Neural cell (in vitro differentiated cells): Measurements from ENCODE around the gene DNAI1. TPM values are rescaled to one million over a fixed set of nuclear protein-coding genes. Genes with fewer than 3 reads are reported as not detected.

ENCODE experiments used
- H2AFZ ChIP-seq: fragments of 200-600, 300-800 bp; sonication (generic), shearing (Covaris generic); 2 replicates; pipeline ENCODE4 v1.6.0; 2014; ENCODE audit warnings: low read depth, mild to moderate bottlenecking, antibody characterized with exemption, low read length, moderate library complexity
- H3F3A ChIP-seq: fragments of 200-600 bp; shearing (Covaris generic); 2 replicates; pipeline ENCODE4 v1.6.1; 2016; ENCODE audit warnings: mild to moderate bottlenecking, moderate library complexity, mixed read lengths, antibody characterized with exemption, low read length; ENCODE audit not compliant: insufficient read depth, poor library complexity, severe bottlenecking
- H3K27ac ChIP-seq: fragments of 200-600, 300-800 bp; sonication (generic), shearing (Covaris generic); 2 replicates; pipeline ENCODE4 v1.5.1; 2014; ENCODE audit warnings: mild to moderate bottlenecking, low read length, moderate library complexity
- H3K27me3 ChIP-seq: fragments of 300-800, 200-600 bp; sonication (generic), shearing (Covaris generic); 2 replicates; pipeline ENCODE4 v1.6.0; 2014; ENCODE audit warnings: mild to moderate bottlenecking, low read depth, low read length, moderate library complexity; ENCODE audit not compliant: insufficient read depth
- H3K36me3 ChIP-seq: fragments of 300-800, 200-600 bp; sonication (generic), shearing (Covaris generic); 2 replicates; pipeline ENCODE4 v1.5.1; 2014; ENCODE audit warnings: mild to moderate bottlenecking, antibody characterized with exemption, low read length, moderate library complexity; ENCODE audit not compliant: insufficient read depth
- H3K4me2 ChIP-seq: fragments of 300-800, 200-600 bp; sonication (generic), shearing (Covaris generic); 2 replicates; pipeline ENCODE4 v1.6.0; 2014; ENCODE audit warnings: mild to moderate bottlenecking, low read length
- H3K4me3 ChIP-seq: fragments of 300-800, 200-600 bp; sonication (generic), shearing (Covaris generic); 2 replicates; pipeline ENCODE4 v1.5.1; 2014; ENCODE audit warnings: mild to moderate bottlenecking, low read length, moderate library complexity
- H3K79me2 ChIP-seq: fragments of 200-600 bp; shearing (Covaris generic); replicated peaks from 2 replicates; pipeline ENCODE4 v1.6.0; 2014; ENCODE audit warnings: mild to moderate bottlenecking, low read length, moderate library complexity; ENCODE audit not compliant: insufficient read depth
- H3K9ac ChIP-seq: fragments of 300-800, 200-600 bp; sonication (generic), shearing (Covaris generic); 2 replicates; pipeline ENCODE4 v1.6.1; 2016; ENCODE audit warnings: mild to moderate bottlenecking, low read length, mixed read lengths
- H3K9me2 ChIP-seq: fragments of 200-600 bp; shearing (Covaris generic); 2 replicates; pipeline ENCODE4 v1.6.1; 2016; ENCODE audit warnings: mild to moderate bottlenecking, low read length, mixed read lengths; ENCODE audit not compliant: insufficient read depth
- H3K9me3 ChIP-seq: fragments of 200-600, 300-800 bp; sonication (generic), shearing (Covaris generic); 2 replicates; pipeline ENCODE4 v1.6.1; 2016; ENCODE audit warnings: mild to moderate bottlenecking, mixed run types, low read length, moderate library complexity, mixed read lengths
- H4K20me1 ChIP-seq: fragments of 200-600 bp; shearing (Covaris generic); 2 replicates; pipeline ENCODE4 v1.6.1; 2016; ENCODE audit warnings: mild to moderate bottlenecking, mixed run types; ENCODE audit not compliant: insufficient read depth
- EP300 ChIP-seq: fragments of 450-650 bp; conservative IDR thresholded peaks from 2 replicates; pipeline ENCODE4 v1.6.1; 2014; ENCODE audit warnings: antibody characterized with exemption, mild to moderate bottlenecking, moderate library complexity; ENCODE audit not compliant: poor library complexity, severe bottlenecking
- EZH2 ChIP-seq: fragments of 200-600, 300-800 bp; shearing (Covaris generic), sonication (generic); IDR thresholded peaks from 2 replicates; pipeline ENCODE4 v1.6.1; 2014; ENCODE audit warnings: antibody characterized with exemption, low read length, borderline replicate concordance, mild to moderate bottlenecking; ENCODE audit not compliant: insufficient read depth, poor library complexity, severe bottlenecking
- MXI1 ChIP-seq: fragments of 450-650 bp; conservative IDR thresholded peaks from 2 replicates; pipeline ENCODE4 v1.6.1; 2014; ENCODE audit warnings: antibody characterized with exemption, mild to moderate bottlenecking; ENCODE audit not compliant: poor library complexity, severe bottlenecking
- POLR2AphosphoS5 ChIP-seq: IDR thresholded peaks from 2 replicates; pipeline ENCODE4 v1.6.1; 2012
- RAD21 ChIP-seq: fragments of 450-650 bp; conservative IDR thresholded peaks from 2 replicates; pipeline ENCODE4 v1.6.1; 2014; ENCODE audit warnings: antibody characterized with exemption, mild to moderate bottlenecking, moderate library complexity
- REST ChIP-seq: IDR thresholded peaks from 2 replicates; pipeline ENCODE4 v1.6.1; 2012; ENCODE audit warnings: borderline replicate concordance
- SMC3 ChIP-seq: fragments of 450-650 bp; conservative IDR thresholded peaks from 2 replicates; pipeline ENCODE4 v1.6.1; 2014; ENCODE audit warnings: antibody characterized with exemption, mild to moderate bottlenecking, moderate library complexity; ENCODE audit not compliant: poor library complexity
- TAF1 ChIP-seq: IDR thresholded peaks from 2 replicates; pipeline ENCODE4 v1.6.1; 2012; ENCODE audit warnings: low read depth
- polyA plus RNA-seq: library from polyadenylated mRNA; depleted of rRNA; stranded (reverse); fragments of >200 nt; gene quantifications from 2 replicates; pipeline ENCODE4 v1.2.3, GENCODE V29; 2014
- TF ChIP-seq, protein P1 (sequence below): fragments of 450-650 bp; IDR thresholded peaks from 2 replicates; pipeline ENCODE4 v1.5.1; 2014; ENCODE audit warnings: antibody characterized with exemption, mild to moderate bottlenecking, moderate library complexity; ENCODE audit not compliant: poor library complexity, severe bottlenecking

The DNAI1 gene
- polyA plus RNA-seq, 1 donor from 2014 or later: 0.99 TPM

GRCh38 chr9:34498553-34498952 is 39.9 kb downstream of the DNAI1 start:
- H3K36me3 ChIP-seq: no peaks in the 10 kb centered on the region
- TF ChIP-seq EZH2: no peak
- TF ChIP-seq EP300: peak; percentile 73
- TF ChIP-seq REST: peak; percentile 86
- TF ChIP-seq SMC3: peak; percentile 11
- TF ChIP-seq POLR2AphosphoS5: peak; percentile 39
- TF ChIP-seq, protein P1, sequence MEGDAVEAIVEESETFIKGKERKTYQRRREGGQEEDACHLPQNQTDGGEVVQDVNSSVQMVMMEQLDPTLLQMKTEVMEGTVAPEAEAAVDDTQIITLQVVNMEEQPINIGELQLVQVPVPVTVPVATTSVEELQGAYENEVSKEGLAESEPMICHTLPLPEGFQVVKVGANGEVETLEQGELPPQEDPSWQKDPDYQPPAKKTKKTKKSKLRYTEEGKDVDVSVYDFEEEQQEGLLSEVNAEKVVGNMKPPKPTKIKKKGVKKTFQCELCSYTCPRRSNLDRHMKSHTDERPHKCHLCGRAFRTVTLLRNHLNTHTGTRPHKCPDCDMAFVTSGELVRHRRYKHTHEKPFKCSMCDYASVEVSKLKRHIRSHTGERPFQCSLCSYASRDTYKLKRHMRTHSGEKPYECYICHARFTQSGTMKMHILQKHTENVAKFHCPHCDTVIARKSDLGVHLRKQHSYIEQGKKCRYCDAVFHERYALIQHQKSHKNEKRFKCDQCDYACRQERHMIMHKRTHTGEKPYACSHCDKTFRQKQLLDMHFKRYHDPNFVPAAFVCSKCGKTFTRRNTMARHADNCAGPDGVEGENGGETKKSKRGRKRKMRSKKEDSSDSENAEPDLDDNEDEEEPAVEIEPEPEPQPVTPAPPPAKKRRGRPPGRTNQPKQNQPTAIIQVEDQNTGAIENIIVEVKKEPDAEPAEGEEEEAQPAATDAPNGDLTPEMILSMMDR: no peak
- TF ChIP-seq MXI1: no peak

GRCh38 chr9:34499076-34499475 is 40.5 kb downstream of the DNAI1 start:
- H3K4me2 ChIP-seq: no peak overlapping the region
- no peaks in the 10 kb centered on the region for H3K27me3 ChIP-seq
- H3K9ac ChIP-seq: no peak overlapping the region
- no peak overlapping the region for H2AFZ ChIP-seq
- peaks cover 6% of the 10 kb centered on the region for H3F3A ChIP-seq
- H3K79me2 ChIP-seq: no peaks in the 10 kb centered on the region
- no peaks in the 10 kb centered on the region for H3K9me2 ChIP-seq
- peak overlapping the region; percentile 4 for H3K4me3 ChIP-seq
- no peaks in the 10 kb centered on the region for H3K9me3 ChIP-seq
- no peaks in the 10 kb centered on the region for H3K36me3 ChIP-seq
- TF ChIP-seq, protein P1: no peak
- no peak for TF ChIP-seq SMC3
- TF ChIP-seq POLR2AphosphoS5: no peak
- TF ChIP-seq TAF1: no peak
- no peak for TF ChIP-seq REST
- TF ChIP-seq EP300: no peak
- TF ChIP-seq EZH2: no peak
- TF ChIP-seq MXI1: no peak
- no peak for TF ChIP-seq RAD21
- peak overlapping the region; percentile 50 for H3K27ac ChIP-seq
- H4K20me1 ChIP-seq: no peaks in the 10 kb centered on the region

More at GRCh38 chr9:34498553-34498952, 39.9 kb downstream of the DNAI1 start:
- Histone ChIP-seq H3F3A (peaks cover 6% of the 10 kb centered on the region), H3K4me2 (no peak overlapping the region), H2AFZ (no peak overlapping the region), H3K27me3 (no peaks in the 10 kb centered on the region), H3K27ac (peak overlapping the region; percentile 50), H3K9me3 (no peaks in the 10 kb centered on the region), H3K9me2 (no peaks in the 10 kb centered on the region), H3K9ac (no peak overlapping the region), H3K79me2 (no peaks in the 10 kb centered on the region), H3K4me3 (peak overlapping the region; percentile 4), H4K20me1 (no peaks in the 10 kb centered on the region)
